Measurements from ENCODE around the gene ECI1.
"Not testable (repeated sequence)": the region's sequence is repeated elsewhere in the genome, so short reads cannot be mapped to it uniquely, and the experiment has no call there.

ECI1 gene

GRCh38 chr16:2270588-2271470 is 19.4 kb upstream of the ECI1 start:
- no peaks in the 10 kb centered on the region for H3F3A ChIP-seq (ENCODE audit: insufficient read depth, low read length)
- no peak overlapping the region for H3K4me3 ChIP-seq (ENCODE audit: low read depth, low read length, poor library complexity, severe bottlenecking)
- H3K27ac ChIP-seq (ENCODE audit: low read depth, low read length, poor library complexity, severe bottlenecking) = no peak overlapping the region
- no peak overlapping the region for H3K9ac ChIP-seq (ENCODE audit: low read length)
- H3K9me2 ChIP-seq (ENCODE audit: low read depth, low read length) = no peaks in the 10 kb centered on the region
- no peak overlapping the region for H3K4me2 ChIP-seq (ENCODE audit: low read length)
- H2AFZ ChIP-seq (ENCODE audit: low read length) = no peak overlapping the region
- peaks cover 8% of the 10 kb centered on the region for H3K36me3 ChIP-seq (ENCODE audit: insufficient read depth, low read length)
- H4K20me1 ChIP-seq (ENCODE audit: insufficient read depth, low read length) = no peaks in the 10 kb centered on the region
- TF ChIP-seq EZH2 (IDR thresholded peaks at IDR 0.05; ENCODE audit: borderline replicate concordance, low read length) (no peak), CTCF (IDR thresholded peaks at IDR 0.05; ENCODE audit: low read length) (no peak)
- peaks cover 24% of the 10 kb centered on the region for H3K4me1 ChIP-seq (ENCODE audit: insufficient read depth, low read length, severe bottlenecking)
- H3K79me2 ChIP-seq (ENCODE audit: insufficient read depth, low read length) = peaks cover 18% of the 10 kb centered on the region
- H3K9me3 ChIP-seq (ENCODE audit: low read length) = no peaks in the 10 kb centered on the region
- no peaks in the 10 kb centered on the region; the same call in 1 of the 2 replicates for H3K27me3 ChIP-seq (ENCODE audit: insufficient read depth, low read length)

GRCh38 chr16:2270070-2270462 is 18.7 kb upstream of the ECI1 start:
- no peaks in the 10 kb centered on the region for H3K9me2 ChIP-seq (ENCODE audit: low read depth, low read length)
- no peak overlapping the region for H3K27ac ChIP-seq (ENCODE audit: low read depth, low read length, poor library complexity, severe bottlenecking)
- H3K27me3 ChIP-seq (ENCODE audit: insufficient read depth, low read length) = no peaks in the 10 kb centered on the region
- H3K9ac ChIP-seq (ENCODE audit: low read length) = no peak overlapping the region
- H3K79me2 ChIP-seq (ENCODE audit: insufficient read depth, low read length) = peaks cover 25% of the 10 kb centered on the region
- H3K36me3 ChIP-seq (ENCODE audit: insufficient read depth, low read length) = peaks cover 15% of the 10 kb centered on the region
- H3K4me2 ChIP-seq (ENCODE audit: low read length) = no peak overlapping the region
- H2AFZ ChIP-seq (ENCODE audit: low read length) = no peak overlapping the region
- no peaks in the 10 kb centered on the region for H3K9me3 ChIP-seq (ENCODE audit: low read length)
- H3F3A ChIP-seq (ENCODE audit: insufficient read depth, low read length) = no peaks in the 10 kb centered on the region
- H3K4me1 ChIP-seq (ENCODE audit: insufficient read depth, low read length, severe bottlenecking) = peaks cover 27% of the 10 kb centered on the region
- H3K4me3 ChIP-seq (ENCODE audit: low read depth, low read length, poor library complexity, severe bottlenecking) = no peak overlapping the region
- TF ChIP-seq CTCF (IDR thresholded peaks at IDR 0.05; ENCODE audit: low read length) (no peak), EZH2 (IDR thresholded peaks at IDR 0.05; ENCODE audit: borderline replicate concordance, low read length) (no peak)
- no peaks in the 10 kb centered on the region for H4K20me1 ChIP-seq (ENCODE audit: insufficient read depth, low read length)

GRCh38 chr16:2267913-2268666 is 16.7 kb upstream of the ECI1 start, which contains the start of gene RNPS1:
Gene RNPS1, minus strand, starts transcription at chr16:2268126. Its CDS starts 3,483 bp downstream, at chr16:2264643.
- Histone ChIP-seq H3K9me2 (ENCODE audit: low read depth, low read length) (no peaks in the 10 kb centered on the region), H3K79me2 (ENCODE audit: insufficient read depth, low read length) (peaks cover 41% of the 10 kb centered on the region), H3K4me2 (ENCODE audit: low read length) (peak within 1 kb of the TSS; percentile 87), H2AFZ (ENCODE audit: low read length) (no peak within 1 kb of the TSS), H3K36me3 (ENCODE audit: insufficient read depth, low read length) (peaks cover 35% of the 10 kb centered on the region), H3K4me1 (ENCODE audit: insufficient read depth, low read length, severe bottlenecking) (peaks cover 27% of the 10 kb centered on the region), H3K4me3 (ENCODE audit: low read depth, low read length, poor library complexity, severe bottlenecking) (peak within 1 kb of the TSS; percentile 86), H3K27me3 (ENCODE audit: insufficient read depth, low read length) (no peaks in the 10 kb centered on the region), H3K27ac (ENCODE audit: low read depth, low read length, poor library complexity, severe bottlenecking) (peak within 1 kb of the TSS; percentile 80), H4K20me1 (ENCODE audit: insufficient read depth, low read length) (no peaks in the 10 kb centered on the region), H3K9ac (ENCODE audit: low read length) (peak within 1 kb of the TSS; percentile 72), H3F3A (ENCODE audit: insufficient read depth, low read length) (no peaks in the 10 kb centered on the region), H3K9me3 (ENCODE audit: low read length) (no peaks in the 10 kb centered on the region)
- no peak for TF ChIP-seq CTCF (IDR thresholded peaks at IDR 0.05; ENCODE audit: low read length)
- TF ChIP-seq EZH2 (IDR thresholded peaks at IDR 0.05; ENCODE audit: borderline replicate concordance, low read length) = no peak

GRCh38 chr16:2267505-2267912 is 16.1 kb upstream of the ECI1 start:
- not testable (repeated sequence) for H3K9me2 ChIP-seq (ENCODE audit: low read depth, low read length); H4K20me1 ChIP-seq (ENCODE audit: insufficient read depth, low read length); H3K27me3 ChIP-seq (ENCODE audit: insufficient read depth, low read length); H3K9me3 ChIP-seq (ENCODE audit: low read length); H2AFZ ChIP-seq (ENCODE audit: low read length); H3F3A ChIP-seq (ENCODE audit: insufficient read depth, low read length)
- peak overlapping the region; percentile 79 for H3K4me2 ChIP-seq (ENCODE audit: low read length)
- peaks cover 41% of the 10 kb centered on the region for H3K79me2 ChIP-seq (ENCODE audit: insufficient read depth, low read length)
- peak overlapping the region; percentile 80 for H3K27ac ChIP-seq (ENCODE audit: low read depth, low read length, poor library complexity, severe bottlenecking)
- H3K4me1 ChIP-seq (ENCODE audit: insufficient read depth, low read length, severe bottlenecking) = peaks cover 27% of the 10 kb centered on the region
- peaks cover 41% of the 10 kb centered on the region for H3K36me3 ChIP-seq (ENCODE audit: insufficient read depth, low read length)
- peak overlapping the region; percentile 72 for H3K9ac ChIP-seq (ENCODE audit: low read length)
- H3K4me3 ChIP-seq (ENCODE audit: low read depth, low read length, poor library complexity, severe bottlenecking) = peak overlapping the region; percentile 86

- not testable (repeated sequence) for H2AFZ ChIP-seq (ENCODE audit: low read length); H3F3A ChIP-seq (ENCODE audit: insufficient read depth, low read length); H3K27ac ChIP-seq (ENCODE audit: low read depth, low read length, poor library complexity, severe bottlenecking); H3K9me3 ChIP-seq (ENCODE audit: low read length); H3K27me3 ChIP-seq (ENCODE audit: insufficient read depth, low read length); H3K9me2 ChIP-seq (ENCODE audit: low read depth, low read length); H4K20me1 ChIP-seq (ENCODE audit: insufficient read depth, low read length)
- H3K4me2 ChIP-seq (ENCODE audit: low read length) = peak overlapping the region; percentile 79
- H3K4me1 ChIP-seq (ENCODE audit: insufficient read depth, low read length, severe bottlenecking) = peaks cover 27% of the 10 kb centered on the region
- peaks cover 41% of the 10 kb centered on the region for H3K79me2 ChIP-seq (ENCODE audit: insufficient read depth, low read length)
- H3K36me3 ChIP-seq (ENCODE audit: insufficient read depth, low read length) = peaks cover 47% of the 10 kb centered on the region
- H3K9ac ChIP-seq (ENCODE audit: low read length) = peak overlapping the region; percentile 72
- H3K4me3 ChIP-seq (ENCODE audit: low read depth, low read length, poor library complexity, severe bottlenecking) = peak overlapping the region; percentile 86
Observed at GRCh38 chr16:2266887-2267286, 15.5 kb upstream of the ECI1 start.
